Measurements from ENCODE around the gene KIAA1210. TPM values are rescaled to one million over a fixed set of nuclear protein-coding genes. Genes with fewer than 3 reads are reported as not detected.

KIAA1210 gene
- total and polyA plus RNA-seq, 2 of the 13 experiments (the other 11 are each of a cell fraction or from before 2014, with no cell fraction given): not detected

DNA sequence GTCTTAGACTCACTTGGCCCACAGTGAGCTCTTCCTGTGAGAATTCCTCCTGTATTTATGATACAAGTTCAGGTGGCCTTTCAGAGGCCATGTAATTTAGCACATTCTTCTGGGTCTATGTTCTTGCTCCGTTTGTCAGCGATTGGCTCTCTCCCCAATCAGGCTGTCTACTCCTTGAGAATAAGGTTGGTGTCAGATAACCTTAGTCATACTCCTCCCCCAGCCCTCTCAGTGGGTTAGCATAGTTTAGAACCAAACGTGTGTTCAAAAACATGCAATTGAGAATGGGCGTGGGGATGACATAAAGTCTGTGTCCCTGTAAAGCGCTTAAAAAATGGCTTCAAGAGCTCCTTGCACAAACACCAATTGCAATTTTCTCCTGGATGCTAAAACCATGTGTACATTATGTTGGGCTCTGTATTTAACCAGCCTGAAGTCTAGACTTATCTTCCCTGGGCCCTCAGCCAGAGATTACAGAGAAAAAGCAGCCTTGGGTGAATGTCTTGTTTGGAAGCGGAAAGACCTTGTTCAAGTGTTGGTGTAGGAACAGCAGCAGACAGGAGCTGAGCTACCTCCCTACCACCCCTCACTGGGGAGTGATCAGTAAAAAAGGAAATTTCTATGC is 64.8 kb downstream of the KIAA1210 start:
- intact Hi-C loops (cut with micrococcal nuclease; ENCODE audit: unreplicated experiment): no loop called here
- H3K36me3 ChIP-seq (replicated peaks in 1 of 2; ENCODE audit: control insufficient read depth in 1 of 2, insufficient read depth in 2 of 2, low read length in 2 of 2): no peaks in the 10 kb centered on the region
- ChIA-PET CTCF (ENCODE audit: low intra/inter-chr PET ratio, low total read pairs) (no interaction called here), POLR2A (no interaction called here)
- no peak overlapping the region for H3K9ac ChIP-seq (ENCODE audit: insufficient read depth, low read depth, low read length)
- DNase-seq (ENCODE audit: low spot score) (no peak), FAIRE-seq (no peak), ATAC-seq (no peak)
- no peaks in the 10 kb centered on the region for H4K20me1 ChIP-seq (ENCODE audit: insufficient read depth, low read length)
- in situ Hi-C loops (cut with HindIII; ENCODE audit: extremely low pct_ligation_motif_present, low pct_unique_long_range_greater_than_20kb): loop anchor here (10.0 kb wide), 1 partner anchor 218 kb away; no protein-coding TSS in a partner anchor
- H3K9me3 ChIP-seq (ENCODE audit: low read length): no peaks in the 10 kb centered on the region
- no TSS peak for BruUV-seq (replicated peaks)
- no peak overlapping the region for H3K4me3 ChIP-seq (replicated peaks in 1 of 3; ENCODE audit: insufficient read depth in 1 of 3, low read depth in 2 of 3, low read length in 3 of 3)
- H3K4me1 ChIP-seq (ENCODE audit: insufficient read depth, low read length): no peaks in the 10 kb centered on the region
- H2AFZ ChIP-seq (ENCODE audit: low read length): no peak overlapping the region
- no peak overlapping the region for H3K4me2 ChIP-seq (ENCODE audit: low read depth, low read length)
- no peaks in the 10 kb centered on the region for H3K27me3 ChIP-seq (ENCODE audit: control insufficient read depth in 1 of 2, insufficient read depth in 2 of 2, low read length in 2 of 2)
- no peaks in the 10 kb centered on the region for H3K79me2 ChIP-seq (ENCODE audit: insufficient read depth, low read length)
- 24% methylated on average over 3 of the region's 6 CpGs for WGBS (ENCODE audit: low lambda C conversion rate)
- no peak overlapping the region for H3K27ac ChIP-seq (ENCODE audit: extremely low read length, insufficient read depth, low read length)
- TF ChIP-seq, protein P1, sequence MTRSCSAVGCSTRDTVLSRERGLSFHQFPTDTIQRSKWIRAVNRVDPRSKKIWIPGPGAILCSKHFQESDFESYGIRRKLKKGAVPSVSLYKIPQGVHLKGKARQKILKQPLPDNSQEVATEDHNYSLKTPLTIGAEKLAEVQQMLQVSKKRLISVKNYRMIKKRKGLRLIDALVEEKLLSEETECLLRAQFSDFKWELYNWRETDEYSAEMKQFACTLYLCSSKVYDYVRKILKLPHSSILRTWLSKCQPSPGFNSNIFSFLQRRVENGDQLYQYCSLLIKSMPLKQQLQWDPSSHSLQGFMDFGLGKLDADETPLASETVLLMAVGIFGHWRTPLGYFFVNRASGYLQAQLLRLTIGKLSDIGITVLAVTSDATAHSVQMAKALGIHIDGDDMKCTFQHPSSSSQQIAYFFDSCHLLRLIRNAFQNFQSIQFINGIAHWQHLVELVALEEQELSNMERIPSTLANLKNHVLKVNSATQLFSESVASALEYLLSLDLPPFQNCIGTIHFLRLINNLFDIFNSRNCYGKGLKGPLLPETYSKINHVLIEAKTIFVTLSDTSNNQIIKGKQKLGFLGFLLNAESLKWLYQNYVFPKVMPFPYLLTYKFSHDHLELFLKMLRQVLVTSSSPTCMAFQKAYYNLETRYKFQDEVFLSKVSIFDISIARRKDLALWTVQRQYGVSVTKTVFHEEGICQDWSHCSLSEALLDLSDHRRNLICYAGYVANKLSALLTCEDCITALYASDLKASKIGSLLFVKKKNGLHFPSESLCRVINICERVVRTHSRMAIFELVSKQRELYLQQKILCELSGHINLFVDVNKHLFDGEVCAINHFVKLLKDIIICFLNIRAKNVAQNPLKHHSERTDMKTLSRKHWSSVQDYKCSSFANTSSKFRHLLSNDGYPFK (CRISPR knock-in tag; IDR thresholded peaks at IDR 0.05; ENCODE audit: borderline replicate concordance): no peak
- TF ChIP-seq, protein P2, sequence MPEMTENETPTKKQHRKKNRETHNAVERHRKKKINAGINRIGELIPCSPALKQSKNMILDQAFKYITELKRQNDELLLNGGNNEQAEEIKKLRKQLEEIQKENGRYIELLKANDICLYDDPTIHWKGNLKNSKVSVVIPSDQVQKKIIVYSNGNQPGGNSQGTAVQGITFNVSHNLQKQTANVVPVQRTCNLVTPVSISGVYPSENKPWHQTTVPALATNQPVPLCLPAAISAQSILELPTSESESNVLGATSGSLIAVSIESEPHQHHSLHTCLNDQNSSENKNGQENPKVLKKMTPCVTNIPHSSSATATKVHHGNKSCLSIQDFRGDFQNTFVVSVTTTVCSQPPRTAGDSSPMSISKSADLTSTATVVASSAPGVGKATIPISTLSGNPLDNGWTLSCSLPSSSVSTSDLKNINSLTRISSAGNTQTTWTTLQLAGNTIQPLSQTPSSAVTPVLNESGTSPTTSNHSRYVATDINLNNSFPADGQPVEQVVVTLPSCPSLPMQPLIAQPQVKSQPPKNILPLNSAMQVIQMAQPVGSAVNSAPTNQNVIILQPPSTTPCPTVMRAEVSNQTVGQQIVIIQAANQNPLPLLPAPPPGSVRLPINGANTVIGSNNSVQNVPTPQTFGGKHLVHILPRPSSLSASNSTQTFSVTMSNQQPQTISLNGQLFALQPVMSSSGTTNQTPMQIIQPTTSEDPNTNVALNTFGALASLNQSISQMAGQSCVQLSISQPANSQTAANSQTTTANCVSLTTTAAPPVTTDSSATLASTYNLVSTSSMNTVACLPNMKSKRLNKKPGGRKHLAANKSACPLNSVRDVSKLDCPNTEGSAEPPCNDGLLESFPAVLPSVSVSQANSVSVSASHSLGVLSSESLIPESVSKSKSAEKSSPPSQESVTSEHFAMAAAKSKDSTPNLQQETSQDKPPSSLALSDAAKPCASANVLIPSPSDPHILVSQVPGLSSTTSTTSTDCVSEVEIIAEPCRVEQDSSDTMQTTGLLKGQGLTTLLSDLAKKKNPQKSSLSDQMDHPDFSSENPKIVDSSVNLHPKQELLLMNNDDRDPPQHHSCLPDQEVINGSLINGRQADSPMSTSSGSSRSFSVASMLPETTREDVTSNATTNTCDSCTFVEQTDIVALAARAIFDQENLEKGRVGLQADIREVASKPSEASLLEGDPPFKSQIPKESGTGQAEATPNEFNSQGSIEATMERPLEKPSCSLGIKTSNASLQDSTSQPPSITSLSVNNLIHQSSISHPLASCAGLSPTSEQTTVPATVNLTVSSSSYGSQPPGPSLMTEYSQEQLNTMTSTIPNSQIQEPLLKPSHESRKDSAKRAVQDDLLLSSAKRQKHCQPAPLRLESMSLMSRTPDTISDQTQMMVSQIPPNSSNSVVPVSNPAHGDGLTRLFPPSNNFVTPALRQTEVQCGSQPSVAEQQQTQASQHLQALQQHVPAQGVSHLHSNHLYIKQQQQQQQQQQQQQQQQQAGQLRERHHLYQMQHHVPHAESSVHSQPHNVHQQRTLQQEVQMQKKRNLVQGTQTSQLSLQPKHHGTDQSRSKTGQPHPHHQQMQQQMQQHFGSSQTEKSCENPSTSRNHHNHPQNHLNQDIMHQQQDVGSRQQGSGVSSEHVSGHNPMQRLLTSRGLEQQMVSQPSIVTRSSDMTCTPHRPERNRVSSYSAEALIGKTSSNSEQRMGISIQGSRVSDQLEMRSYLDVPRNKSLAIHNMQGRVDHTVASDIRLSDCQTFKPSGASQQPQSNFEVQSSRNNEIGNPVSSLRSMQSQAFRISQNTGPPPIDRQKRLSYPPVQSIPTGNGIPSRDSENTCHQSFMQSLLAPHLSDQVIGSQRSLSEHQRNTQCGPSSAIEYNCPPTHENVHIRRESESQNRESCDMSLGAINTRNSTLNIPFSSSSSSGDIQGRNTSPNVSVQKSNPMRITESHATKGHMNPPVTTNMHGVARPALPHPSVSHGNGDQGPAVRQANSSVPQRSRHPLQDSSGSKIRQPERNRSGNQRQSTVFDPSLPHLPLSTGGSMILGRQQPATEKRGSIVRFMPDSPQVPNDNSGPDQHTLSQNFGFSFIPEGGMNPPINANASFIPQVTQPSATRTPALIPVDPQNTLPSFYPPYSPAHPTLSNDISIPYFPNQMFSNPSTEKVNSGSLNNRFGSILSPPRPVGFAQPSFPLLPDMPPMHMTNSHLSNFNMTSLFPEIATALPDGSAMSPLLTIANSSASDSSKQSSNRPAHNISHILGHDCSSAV (CRISPR knock-in tag; IDR thresholded peaks at IDR 0.05; ENCODE audit: borderline replicate concordance): no peak
- TF ChIP-seq, protein P3, sequence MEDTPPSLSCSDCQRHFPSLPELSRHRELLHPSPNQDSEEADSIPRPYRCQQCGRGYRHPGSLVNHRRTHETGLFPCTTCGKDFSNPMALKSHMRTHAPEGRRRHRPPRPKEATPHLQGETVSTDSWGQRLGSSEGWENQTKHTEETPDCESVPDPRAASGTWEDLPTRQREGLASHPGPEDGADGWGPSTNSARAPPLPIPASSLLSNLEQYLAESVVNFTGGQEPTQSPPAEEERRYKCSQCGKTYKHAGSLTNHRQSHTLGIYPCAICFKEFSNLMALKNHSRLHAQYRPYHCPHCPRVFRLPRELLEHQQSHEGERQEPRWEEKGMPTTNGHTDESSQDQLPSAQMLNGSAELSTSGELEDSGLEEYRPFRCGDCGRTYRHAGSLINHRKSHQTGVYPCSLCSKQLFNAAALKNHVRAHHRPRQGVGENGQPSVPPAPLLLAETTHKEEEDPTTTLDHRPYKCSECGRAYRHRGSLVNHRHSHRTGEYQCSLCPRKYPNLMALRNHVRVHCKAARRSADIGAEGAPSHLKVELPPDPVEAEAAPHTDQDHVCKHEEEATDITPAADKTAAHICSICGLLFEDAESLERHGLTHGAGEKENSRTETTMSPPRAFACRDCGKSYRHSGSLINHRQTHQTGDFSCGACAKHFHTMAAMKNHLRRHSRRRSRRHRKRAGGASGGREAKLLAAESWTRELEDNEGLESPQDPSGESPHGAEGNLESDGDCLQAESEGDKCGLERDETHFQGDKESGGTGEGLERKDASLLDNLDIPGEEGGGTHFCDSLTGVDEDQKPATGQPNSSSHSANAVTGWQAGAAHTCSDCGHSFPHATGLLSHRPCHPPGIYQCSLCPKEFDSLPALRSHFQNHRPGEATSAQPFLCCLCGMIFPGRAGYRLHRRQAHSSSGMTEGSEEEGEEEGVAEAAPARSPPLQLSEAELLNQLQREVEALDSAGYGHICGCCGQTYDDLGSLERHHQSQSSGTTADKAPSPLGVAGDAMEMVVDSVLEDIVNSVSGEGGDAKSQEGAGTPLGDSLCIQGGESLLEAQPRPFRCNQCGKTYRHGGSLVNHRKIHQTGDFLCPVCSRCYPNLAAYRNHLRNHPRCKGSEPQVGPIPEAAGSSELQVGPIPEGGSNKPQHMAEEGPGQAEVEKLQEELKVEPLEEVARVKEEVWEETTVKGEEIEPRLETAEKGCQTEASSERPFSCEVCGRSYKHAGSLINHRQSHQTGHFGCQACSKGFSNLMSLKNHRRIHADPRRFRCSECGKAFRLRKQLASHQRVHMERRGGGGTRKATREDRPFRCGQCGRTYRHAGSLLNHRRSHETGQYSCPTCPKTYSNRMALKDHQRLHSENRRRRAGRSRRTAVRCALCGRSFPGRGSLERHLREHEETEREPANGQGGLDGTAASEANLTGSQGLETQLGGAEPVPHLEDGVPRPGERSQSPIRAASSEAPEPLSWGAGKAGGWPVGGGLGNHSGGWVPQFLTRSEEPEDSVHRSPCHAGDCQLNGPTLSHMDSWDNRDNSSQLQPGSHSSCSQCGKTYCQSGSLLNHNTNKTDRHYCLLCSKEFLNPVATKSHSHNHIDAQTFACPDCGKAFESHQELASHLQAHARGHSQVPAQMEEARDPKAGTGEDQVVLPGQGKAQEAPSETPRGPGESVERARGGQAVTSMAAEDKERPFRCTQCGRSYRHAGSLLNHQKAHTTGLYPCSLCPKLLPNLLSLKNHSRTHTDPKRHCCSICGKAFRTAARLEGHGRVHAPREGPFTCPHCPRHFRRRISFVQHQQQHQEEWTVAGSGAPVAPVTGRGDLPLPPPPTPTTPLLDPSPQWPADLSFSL (CRISPR knock-in tag; IDR thresholded peaks at IDR 0.05): no peak
- TF ChIP-seq ISX (CRISPR knock-in tag; conservative IDR thresholded peaks at IDR 0.05) (no peak), GATAD1 (CRISPR knock-in tag; IDR thresholded peaks at IDR 0.05) (no peak)
